Measurements from ENCODE around the gene UPF1.

GRCh38 chr19:18893587-18894253 lies 62.0 kb downstream of the UPF1 start:
- TF ChIP-seq CTCF (IDR thresholded peaks at IDR 0.05) (no peak), POLR2A (IDR thresholded peaks at IDR 0.05) (no peak), EP300 (IDR thresholded peaks at IDR 0.05) (no peak)
